D721Med (cell line): ENCODE measurements around the gene CDH4.

Source experiments
- DNase-seq: peaks from one replicate; pipeline ENCODE4 v3.0.0; 2011; ENCODE audit warnings: low spot score; ENCODE audit not compliant: insufficient read length
- FAIRE-seq: peaks from 2 replicates; lab custom pipeline; 2011; peaks lifted over from hg19 to GRCh38; lab: Jason Lieb, UNC
- TF ChIP-seq, protein P1 (sequence below): IDR thresholded peaks from 2 replicates; pipeline ENCODE4 v1.5.1; 2012; ENCODE audit warnings: mild to moderate bottlenecking, control low read depth; ENCODE audit not compliant: insufficient read depth; ENCODE audit errors: missing control alignments

CDH4 gene

DNA sequence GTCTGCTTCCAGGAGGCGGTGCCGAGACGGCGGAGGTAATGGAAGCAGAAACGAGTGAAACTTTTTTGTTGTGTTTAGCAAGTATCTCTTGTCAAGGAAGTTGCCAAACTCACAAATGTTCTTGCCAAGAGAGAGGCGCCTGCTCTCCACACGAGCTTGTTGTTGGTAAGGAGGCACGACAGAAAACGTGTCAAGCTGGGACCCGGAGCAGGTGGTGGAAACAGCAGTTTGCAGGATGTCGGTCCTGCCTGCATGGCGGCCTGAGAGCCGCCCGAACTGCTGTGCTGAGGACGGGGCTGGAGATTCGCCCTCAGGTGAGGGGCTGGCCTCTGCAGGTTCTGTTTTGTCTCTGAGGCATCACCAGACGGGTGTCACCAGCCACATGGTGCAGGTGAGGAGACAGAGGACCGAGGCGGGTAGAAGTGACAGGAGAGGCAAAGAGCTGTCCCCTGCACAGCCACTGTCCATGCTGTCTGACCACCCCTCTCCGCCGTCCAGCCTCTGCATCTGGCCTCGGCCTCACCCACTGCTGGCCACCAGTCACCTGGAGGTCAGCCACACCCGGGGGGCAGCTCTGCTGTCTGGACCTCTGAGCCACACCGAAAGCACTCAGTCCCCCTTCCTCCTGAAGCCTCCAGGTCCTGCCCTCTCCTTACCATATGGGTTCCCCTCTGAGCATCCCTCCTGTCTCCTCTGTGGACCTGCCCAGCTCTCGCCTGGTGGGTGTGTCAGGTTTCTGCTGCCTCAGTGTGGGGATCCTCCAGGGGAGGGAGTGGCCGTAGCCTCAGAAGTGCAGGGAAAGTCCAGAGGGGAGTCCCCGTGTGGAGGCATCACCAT, 552.1 kb downstream of the CDH4 start:
- DNase-seq (no peak), FAIRE-seq (no peak)
- TF ChIP-seq, protein P1, sequence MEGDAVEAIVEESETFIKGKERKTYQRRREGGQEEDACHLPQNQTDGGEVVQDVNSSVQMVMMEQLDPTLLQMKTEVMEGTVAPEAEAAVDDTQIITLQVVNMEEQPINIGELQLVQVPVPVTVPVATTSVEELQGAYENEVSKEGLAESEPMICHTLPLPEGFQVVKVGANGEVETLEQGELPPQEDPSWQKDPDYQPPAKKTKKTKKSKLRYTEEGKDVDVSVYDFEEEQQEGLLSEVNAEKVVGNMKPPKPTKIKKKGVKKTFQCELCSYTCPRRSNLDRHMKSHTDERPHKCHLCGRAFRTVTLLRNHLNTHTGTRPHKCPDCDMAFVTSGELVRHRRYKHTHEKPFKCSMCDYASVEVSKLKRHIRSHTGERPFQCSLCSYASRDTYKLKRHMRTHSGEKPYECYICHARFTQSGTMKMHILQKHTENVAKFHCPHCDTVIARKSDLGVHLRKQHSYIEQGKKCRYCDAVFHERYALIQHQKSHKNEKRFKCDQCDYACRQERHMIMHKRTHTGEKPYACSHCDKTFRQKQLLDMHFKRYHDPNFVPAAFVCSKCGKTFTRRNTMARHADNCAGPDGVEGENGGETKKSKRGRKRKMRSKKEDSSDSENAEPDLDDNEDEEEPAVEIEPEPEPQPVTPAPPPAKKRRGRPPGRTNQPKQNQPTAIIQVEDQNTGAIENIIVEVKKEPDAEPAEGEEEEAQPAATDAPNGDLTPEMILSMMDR: no peak

GRCh38 chr20:61804752-61805295, 552.8 kb downstream of the CDH4 start:
- DNase-seq: no peak
- TF ChIP-seq, protein P1: no peak
- FAIRE-seq: no peak

- no peak for DNase-seq
Measured at GRCh38 chr20:61805365-61805764, 553.3 kb downstream of the CDH4 start.

GRCh38 chr20:61805781-61806180, 553.7 kb downstream of the CDH4 start:
- TF ChIP-seq, protein P1: no peak
- FAIRE-seq (no peak), DNase-seq (no peak)

More at GRCh38 chr20:61805365-61805764, 553.3 kb downstream of the CDH4 start:
- no peak for FAIRE-seq
- TF ChIP-seq, protein P1: no peak

GRCh38 chr20:61806314-61806713, 554.3 kb downstream of the CDH4 start:
- no peak for DNase-seq
- FAIRE-seq: no peak
- TF ChIP-seq, protein P1: no peak

DNA sequence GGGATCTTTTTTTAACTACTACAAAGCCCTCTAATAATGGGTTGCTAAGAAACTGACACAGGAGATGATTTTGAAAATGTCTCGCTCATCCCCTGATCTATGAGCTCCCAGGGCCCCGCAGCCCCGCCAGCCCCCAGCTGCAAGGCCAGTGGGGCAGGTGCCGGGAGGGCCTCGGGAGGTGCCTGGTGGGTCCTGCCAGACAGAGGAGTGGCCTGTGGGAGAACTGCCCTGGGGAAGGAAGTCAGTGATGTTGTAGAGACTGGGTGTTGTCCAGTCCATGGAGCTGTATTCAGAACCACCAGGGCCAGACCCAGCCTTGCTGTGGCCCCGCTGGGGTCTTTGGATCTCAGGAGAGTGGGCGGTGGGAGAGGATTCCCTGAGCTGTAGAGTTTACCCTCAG, 554.9 kb downstream of the CDH4 start:
- TF ChIP-seq, protein P1: no peak
- FAIRE-seq (no peak), DNase-seq (no peak)
